Activated CD8-positive, alpha-beta memory T cell treated with anti-CD3 and anti-CD28 coated beads for 48 hours (primary cell): Measurements from ENCODE around the gene LMBR1.
"Not testable (repeated sequence)": the region's sequence is repeated elsewhere in the genome, so short reads cannot be mapped to it uniquely, and the experiment has no call there.

Source experiments
- DNase-seq, 3 experiments: peaks; one replicate each; pipeline ENCODE4 v3.0.0-alpha.2; 2020; ENCODE audit warnings: low read depth in 2 of 3, low spot score in 2 of 3

Gene LMBR1

GRCh38 chr7:156701787-156702186 lies 191.2 kb downstream of the LMBR1 start:
- not testable (repeated sequence) for DNase-seq

GRCh38 chr7:156698512-156698911 lies 194.5 kb downstream of the LMBR1 start:
- DNase-seq = not testable (repeated sequence)

GRCh38 chr7:156697283-156697682 lies 195.7 kb downstream of the LMBR1 start:
- DNase-seq = not testable (repeated sequence)

- no peak for DNase-seq
These were observed 199.4 kb downstream of the LMBR1 start for GRCh38 chr7:156693627-156694026.

GRCh38 chr7:156692849-156693248 lies 200.1 kb downstream of the LMBR1 start:
- no peak for DNase-seq

- DNase-seq = no peak
These were observed 201.2 kb downstream of the LMBR1 start for GRCh38 chr7:156691764-156692163.

- DNase-seq = no peak
These were observed 208.3 kb downstream of the LMBR1 start for GRCh38 chr7:156684661-156685060.

- DNase-seq = no peak
These were observed 208.7 kb downstream of the LMBR1 start for GRCh38 chr7:156684251-156684650.

- no peak for DNase-seq
These were observed 210.1 kb downstream of the LMBR1 start for GRCh38 chr7:156682928-156683327.

GRCh38 chr7:156680281-156680680 lies 212.7 kb downstream of the LMBR1 start:
- DNase-seq = no peak

GRCh38 chr7:156677374-156678054 lies 215.5 kb downstream of the LMBR1 start:
- no peak for DNase-seq

- no peak for DNase-seq
These were observed 216.7 kb downstream of the LMBR1 start for GRCh38 chr7:156676263-156676662.

GRCh38 chr7:156675721-156676120 lies 217.3 kb downstream of the LMBR1 start:
- DNase-seq = no peak

- no peak for DNase-seq
These were observed 219.1 kb downstream of the LMBR1 start for GRCh38 chr7:156673902-156674301.

- DNase-seq = no peak
These were observed 219.5 kb downstream of the LMBR1 start for GRCh38 chr7:156673454-156673853.

- no peak for DNase-seq
These were observed 223.8 kb downstream of the LMBR1 start for GRCh38 chr7:156669035-156669828.

- no peak for DNase-seq
These were observed 224.7 kb downstream of the LMBR1 start for GRCh38 chr7:156668130-156668741.

GRCh38 chr7:156667110-156667426 lies 225.9 kb downstream of the LMBR1 start:
- DNase-seq = no peak

- no peak for DNase-seq
These were observed 226.4 kb downstream of the LMBR1 start for GRCh38 chr7:156666368-156667109.

- no peak for DNase-seq
These were observed 227.9 kb downstream of the LMBR1 start for GRCh38 chr7:156665101-156665500.

GRCh38 chr7:156662277-156662676 lies 230.7 kb downstream of the LMBR1 start:
- no peak for DNase-seq

- no peak for DNase-seq
These were observed 231.3 kb downstream of the LMBR1 start for GRCh38 chr7:156661637-156662036.
